UCSD-AML1 (cell line): ENCODE measurements around the gene EFCAB8.

ENCODE experiments used
- DNase-seq: peaks from one replicate; lab custom pipeline; 2025; ENCODE audit not compliant: unreplicated experiment; lab: John Stamatoyannopoulos, UW

Gene EFCAB8

DNA sequence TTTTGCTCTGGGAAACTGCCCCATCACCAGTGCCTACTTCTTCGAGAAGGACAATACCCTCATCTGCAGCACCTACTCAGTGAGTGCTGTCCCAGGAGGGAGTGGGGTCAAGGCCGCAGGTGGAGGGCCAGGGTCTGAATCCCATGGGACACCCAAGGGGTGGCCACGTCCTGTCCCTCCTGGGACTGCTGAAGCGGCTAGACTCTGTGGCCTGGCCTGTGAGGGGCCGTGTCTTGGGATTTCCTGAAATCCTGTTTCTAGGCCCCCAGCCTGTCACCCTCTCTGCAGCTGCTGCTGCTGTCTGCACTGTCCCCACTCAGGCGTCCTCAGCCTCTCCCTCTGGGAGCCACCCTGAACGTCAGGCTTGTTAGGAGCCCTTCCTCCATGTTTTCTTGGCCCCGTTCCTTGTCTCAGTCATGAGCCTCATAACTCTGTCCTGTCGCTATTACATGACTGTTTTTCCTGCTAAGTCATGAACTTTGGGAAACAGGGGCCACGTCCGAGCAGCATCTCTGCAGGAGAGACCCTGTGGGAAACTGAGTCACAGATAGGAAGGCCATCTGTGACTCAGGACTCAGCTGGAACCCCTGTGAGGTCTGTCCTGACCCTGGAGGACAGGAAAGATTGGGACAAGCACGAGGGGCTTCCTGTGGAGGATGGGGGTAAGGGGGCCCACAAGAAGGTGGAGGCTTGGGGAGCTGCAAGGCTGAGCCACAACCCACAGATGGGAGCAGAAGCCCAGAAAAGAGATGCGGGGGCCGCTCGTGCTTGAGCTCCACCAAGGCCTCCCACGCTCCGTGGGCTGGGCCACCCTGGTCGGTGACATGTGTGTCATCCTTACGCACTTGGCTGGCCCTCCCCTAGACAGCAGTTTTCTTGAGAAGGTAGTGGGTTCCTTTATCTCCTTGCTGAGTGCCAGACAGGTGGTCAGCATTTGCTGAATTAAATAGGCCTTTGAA lies 49.9 kb downstream of the EFCAB8 start:
- no peak for DNase-seq

DNA sequence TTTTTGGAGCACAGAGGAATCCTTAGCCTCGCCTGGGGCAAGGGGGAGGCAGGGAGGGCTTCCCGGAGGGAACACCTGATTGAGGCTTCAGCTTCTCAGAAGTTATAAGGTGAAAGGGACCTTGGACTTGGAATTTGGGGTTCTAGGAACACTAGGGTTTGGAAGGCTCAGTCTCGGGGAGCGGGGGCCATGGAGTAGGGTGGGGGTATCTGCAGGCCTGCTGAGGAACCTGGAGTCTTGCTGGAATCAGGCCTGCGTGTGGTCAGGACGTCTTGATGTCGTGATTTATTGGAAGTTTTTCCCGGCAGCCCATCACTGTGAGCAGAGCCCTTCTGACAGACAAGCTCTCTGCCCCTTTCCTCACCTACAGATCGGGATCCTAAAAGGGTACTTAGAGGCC lies 50.7 kb downstream of the EFCAB8 start:
- no peak for DNase-seq

DNA sequence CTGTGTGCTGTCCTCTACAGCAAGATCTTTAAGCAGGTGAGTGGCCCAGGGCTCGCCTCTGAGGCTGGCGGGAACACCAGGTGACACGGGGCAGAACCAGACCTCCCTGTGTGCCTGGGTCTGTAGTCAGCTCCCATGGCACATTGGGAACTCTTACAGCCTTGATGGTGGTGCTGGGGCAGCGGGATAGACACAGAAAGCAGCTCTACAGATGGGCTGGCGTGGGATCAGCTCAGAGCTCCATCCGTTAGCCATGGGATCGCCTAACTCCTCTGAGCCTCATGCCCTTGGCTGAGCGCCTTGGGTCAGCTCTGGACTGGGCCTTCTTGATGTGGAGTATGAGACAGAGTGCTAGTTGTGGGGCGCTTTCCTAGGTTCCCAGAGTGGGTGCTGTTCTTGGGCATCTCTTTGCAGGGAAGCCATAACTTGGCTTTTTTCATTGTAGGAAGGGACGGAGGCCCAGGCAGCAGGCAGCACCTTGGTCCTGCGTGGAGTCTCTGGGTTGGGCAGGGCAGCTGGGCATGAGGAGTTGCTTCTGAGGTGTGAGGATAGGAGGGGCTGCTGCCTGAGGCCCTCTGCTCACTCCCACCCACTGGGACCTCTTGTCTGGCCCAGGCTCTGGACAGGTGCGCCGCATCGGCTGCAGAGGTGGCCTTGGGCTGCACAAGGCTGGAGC lies 51.3 kb downstream of the EFCAB8 start:
- no peak for DNase-seq

DNA sequence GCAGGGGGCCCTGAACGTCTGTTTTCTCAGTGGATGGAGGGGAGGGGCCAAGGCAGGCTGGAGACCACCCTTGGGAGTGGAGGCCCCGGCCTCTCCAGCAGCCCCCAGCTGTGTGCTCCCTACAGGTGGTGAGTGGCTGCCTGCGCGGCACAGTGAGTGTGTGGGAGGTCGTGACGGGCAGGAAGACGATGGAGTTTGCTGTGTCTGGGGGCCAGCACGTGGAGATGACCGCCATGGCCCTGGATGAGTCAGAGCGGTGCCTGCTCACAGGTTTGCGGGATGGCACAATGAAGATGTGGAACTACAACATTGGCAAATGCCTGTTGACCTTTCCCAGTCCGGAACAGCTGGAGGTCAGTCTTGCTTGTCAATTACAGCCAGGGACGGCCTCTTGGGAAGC lies 52.6 kb downstream of the EFCAB8 start:
- DNase-seq = no peak

DNA sequence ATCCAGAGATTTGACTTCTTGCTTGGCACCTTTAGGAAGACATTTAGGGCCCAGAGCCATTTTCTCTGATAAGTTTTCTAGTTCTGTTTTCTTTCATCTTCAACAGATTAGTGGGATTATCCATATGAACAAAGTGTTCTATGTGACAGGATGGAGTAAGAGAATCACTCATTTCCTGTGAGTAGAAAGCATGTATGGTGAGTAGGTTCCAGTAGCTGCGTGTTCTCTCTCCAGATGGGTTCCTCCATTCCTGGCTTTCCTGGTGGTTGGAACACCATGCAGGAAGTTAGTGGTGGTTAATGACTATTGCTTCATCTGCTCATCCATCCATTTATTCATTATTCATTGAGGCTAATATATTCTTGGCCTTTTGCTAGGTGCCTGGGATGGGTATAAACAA lies 54.0 kb downstream of the EFCAB8 start:
- no peak for DNase-seq

DNA sequence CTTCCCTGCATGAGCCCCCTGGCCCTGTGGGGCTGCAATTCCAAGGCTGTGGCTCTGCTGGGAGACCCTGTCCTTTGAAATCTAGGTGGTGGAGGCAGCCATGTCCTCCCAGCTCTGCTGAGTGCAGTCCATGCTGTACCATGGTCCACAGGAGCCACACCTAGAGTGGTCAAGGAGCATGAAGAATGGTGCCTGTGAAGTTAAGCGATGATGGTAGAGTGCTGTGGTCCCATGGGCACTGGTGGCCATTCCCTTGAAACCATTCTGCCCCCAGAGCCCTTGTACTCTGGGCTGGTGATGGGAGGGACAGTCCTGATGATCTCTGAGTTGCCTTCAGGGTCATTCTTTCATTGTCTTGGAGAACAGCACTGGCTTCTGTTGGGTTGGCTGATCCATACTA lies 55.3 kb downstream of the EFCAB8 start:
- no peak for DNase-seq

DNA sequence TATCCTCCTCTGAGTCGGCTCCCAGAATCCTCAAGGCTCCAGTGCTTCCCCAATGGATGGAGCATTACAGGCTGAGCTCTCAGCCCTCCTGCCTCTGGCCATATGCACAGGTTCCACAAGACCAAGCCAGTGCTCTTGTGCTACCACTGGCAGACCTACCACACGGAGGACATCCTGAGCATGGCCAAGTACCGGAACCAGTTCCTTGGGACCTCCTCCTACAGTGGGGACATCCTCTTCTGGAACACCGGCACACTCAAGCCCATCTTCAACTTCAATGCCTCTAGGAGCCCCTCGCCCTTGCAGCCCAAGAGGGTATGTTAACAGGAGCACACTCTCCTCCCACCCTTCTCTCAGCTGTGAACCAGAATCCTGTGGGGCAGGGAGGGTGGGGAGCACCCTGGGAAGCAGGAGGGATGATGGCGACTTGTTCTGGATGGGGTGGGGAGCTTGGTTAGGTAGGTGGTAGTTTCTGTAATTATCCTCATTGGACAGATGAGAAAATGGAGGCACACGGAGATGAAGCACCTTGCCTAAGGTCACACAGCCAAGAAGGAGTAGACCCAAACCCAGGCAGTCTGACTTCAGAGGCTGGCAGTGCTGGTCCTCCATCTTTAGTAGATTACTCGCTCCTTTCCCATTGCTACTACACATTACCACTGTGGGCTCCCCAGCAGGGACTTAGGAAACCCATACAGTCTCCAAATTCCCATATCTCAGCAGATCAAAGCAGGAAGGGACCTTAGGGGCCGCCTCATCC lies 58.6 kb downstream of the EFCAB8 start:
- DNase-seq = no peak

DNA sequence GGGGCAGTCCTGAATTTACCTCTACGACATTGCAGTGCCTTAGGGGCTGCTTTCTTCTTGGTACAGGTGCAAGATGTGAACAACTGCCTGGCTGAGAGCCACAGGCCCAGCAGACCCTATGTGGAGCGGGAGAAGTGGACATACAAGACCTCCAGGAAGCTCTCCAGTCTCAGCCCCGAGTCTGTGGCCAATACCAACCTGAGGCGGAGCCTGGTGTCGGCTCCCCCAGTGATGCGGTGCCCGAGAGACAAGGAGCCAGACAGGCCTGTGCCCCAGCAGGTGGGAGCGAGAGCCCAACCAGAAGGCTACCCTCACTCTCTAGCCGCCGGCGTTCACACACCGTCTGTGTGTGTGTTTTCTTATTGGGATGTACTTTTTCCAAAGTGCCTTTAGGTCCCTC lies 59.6 kb downstream of the EFCAB8 start:
- no peak for DNase-seq

DNA sequence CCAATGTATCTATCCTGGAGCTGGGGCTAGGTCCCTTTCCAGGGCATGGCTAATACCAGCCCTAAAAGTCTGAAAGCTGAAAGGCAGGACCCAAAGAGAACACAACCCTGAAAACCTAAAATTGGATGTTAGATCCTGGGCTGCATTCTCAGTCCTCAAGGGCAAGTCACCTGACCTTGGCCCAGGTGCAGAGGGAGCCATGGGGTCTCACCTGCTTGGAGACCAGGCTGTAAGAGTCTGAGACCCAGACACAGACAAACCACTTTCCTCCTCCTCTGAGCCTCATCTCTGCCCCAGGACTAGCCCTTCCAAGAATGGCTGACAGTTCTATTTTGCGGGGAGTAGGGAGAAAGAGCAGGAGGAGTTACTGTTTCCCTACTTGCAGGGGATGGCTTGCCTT lies 60.0 kb downstream of the EFCAB8 start:
- no peak for DNase-seq

DNA sequence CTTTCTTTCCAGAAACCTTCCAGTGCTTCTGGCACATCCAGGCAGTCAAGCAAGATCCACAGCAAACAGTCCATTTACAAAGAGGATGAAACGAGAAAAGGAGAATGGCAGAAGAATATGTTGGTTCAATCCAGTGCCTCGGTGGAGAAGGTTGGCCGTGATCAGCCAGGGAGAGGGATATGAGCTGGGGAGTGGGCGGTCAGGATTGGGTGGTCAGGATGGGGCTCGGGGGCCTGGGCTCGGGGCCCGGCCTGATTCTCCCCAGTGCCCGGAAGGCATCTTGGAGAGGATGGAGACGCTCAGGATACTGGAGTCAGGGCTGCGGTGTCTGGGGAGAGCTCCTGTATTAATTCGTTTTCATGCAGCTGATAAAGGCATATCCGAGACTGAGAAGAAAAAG lies 61.3 kb downstream of the EFCAB8 start:
- DNase-seq = no peak

DNA sequence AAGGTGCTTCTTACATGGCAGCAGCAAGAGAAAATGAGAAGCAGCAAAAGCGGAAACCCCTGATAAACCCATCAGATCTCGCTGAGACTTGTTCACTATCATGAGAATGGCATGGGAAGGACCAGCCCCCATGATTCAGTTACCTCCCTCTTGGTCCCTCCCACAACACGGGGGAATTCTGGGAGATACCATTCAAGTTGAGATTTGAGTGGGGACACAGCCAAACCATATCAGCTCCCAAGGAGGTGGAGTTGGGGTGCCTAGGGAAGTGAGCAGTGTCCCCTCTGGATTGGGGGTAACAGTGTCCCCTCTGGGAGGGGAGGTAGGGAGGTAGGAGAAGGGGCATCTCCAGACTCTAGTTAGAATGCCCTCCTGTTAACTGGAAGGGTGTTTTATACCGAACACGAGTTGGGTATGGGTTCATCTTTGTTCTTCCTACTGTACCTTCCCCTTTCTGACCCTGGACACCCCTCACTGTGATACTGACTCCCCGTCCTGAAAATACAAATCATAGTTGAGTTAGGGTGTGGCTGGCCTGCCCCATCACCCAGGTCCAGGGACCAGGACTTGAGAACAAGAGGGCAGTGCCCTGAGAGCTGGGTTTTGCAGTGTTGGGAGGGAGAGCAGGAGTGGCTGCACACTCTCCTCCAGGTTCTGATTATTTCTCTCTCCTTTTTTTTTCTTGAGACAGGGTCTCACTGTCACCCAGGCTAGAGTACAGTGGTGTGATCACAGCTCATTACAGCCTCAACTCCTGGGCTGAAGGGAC lies 62.0 kb downstream of the EFCAB8 start:
- DNase-seq = no peak

DNA sequence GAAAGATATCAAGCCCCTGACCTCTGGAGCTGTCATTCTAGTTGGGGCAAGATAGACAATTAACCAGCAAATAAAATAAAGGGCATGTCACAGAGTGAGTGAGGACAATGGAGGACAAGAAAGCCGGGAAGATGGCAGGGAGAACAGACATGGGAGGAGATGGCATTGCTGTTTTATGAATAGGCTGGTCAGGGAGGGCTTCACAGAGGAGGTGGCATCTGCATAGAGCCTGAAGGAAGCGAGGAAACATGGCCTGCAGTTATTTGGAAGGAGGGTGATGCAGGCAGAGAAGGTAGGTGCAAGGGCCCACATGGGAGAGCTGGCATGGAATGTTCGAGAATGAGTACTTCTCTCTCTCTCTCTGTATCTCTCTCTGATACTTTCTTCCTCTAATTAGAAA lies 63.7 kb downstream of the EFCAB8 start:
- DNase-seq = no peak

DNA sequence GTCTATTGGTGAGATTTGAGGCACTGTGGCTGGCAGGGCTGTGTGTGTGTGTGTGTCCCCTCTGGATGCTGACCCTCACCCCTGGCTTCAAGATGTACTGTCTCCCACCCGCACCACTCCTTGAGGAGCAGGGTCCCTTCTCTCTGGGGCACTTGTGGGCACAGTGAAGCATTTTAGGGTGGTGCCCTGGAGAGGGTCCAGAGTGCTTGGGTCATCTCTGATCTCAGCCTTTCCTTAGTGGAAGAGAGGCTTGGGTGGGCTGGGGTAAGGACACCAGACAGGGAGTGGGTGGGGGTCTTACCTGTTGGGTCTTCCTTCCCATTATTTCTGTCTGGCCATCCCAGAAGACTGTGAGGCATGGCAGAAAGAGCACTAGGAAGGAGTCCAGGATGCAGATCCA lies 66.1 kb downstream of the EFCAB8 start:
- no peak for DNase-seq

DNA sequence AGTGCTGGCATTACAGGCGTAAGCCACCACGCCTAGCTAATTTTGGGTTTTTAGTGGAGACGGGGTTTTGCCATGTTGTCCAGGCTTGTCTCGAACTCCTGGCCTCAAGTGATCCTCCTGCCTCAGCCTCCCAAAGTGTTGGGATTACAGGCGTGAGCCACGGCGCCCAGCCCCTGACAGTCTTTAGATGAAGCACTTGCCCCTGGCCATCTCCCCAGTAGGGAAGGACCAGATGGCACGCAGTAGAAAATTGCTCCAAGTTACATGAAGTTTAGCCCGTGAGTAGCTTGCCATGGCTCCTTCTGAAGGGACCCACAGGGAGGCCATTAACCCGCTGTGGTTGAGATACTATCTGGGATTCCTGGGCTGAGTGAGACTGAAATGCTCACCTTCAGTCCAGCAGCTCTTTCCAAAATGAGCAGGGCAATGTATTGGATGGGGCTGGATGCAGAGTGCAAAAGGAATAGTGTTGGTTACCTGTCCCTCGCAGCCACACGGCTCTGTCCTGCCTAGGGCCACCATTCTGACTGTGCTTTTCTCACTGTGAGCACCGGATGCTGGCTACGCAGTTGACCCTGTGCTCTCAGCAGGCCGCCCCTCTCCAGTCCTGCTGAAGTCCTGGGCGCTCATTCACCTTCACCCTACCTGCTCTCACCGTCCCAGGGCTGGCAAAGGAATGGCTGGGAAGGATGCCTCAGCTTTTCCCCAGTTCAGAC lies 66.9 kb downstream of the EFCAB8 start:
- no peak for DNase-seq

DNA sequence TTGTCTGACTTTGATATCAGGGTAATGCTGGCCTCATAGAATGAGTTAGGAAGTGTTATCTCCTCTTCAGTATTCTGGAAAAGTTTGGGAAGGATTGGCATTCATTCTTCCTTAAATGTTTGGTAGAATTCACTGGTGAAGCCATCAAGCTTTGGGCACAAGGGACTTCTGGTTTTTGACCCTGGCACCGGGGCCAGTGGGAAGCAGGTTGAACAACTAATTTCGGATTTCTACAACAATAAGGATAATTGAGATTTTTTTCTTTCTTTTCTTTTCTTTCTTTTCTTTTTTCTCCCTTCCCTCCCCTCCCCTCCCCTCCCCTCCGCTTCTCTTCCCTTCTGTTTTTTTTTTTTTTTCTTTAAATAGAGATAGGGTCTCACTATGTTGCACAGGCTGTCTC lies 70.4 kb downstream of the EFCAB8 start:
- no peak for DNase-seq

DNA sequence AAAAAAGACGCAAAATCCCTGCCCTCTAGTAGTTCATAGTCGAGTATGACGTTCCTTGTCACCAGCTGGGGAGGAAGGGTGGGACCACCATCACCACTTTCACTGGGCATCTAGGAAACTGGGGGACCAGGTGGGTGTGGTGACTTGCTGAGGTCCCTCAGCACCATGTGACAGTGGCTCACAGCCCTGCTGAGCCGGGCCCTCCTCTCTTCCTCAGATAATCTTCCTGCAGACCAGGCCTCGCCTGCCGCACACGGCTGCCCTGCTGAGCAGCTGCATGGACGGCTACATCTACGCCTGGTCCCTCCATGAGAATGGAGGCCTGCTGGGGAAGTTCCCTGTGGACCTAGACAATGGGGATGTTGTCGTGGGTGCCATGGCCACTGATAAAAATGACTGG lies 71.5 kb downstream of the EFCAB8 start:
- no peak for DNase-seq

DNA sequence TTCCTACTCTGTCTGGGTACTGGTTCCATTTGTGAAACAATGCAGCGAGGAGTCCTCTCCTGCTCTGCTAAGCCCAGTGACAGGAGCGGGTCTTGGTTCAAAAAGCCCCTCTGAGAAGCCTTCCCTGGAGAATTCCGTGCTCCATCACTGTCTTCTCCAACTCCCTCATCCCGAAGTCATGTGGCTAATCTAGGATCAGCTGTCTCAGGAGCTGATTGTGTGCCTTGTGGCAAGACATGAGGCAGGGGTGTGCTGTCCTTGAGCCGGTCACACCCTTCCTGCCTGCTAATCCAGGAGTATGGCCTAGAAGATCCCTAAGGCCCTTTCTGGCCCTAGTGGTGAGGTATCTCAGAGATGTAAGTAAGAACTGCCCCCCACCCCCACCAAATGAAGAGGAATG lies 72.0 kb downstream of the EFCAB8 start:
- no peak for DNase-seq

DNA sequence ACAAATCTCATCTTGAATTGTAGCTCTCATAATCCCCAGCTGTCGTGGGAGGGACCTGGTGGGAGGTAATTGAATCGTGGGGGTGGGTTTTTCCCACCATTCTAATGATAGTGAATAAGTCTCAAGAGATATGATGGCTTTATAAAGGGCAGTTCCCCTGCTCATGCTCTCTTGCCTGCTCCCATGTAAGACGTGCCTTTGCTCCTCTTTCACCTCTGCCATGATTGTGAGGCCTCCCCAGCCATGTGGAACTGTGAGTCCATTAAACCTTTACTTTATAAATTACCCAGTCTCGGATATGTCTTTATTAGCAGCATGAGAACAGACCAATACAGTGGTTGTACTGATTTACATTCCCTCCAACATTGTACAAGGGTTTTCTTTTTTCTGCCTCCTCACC lies 75.9 kb downstream of the EFCAB8 start:
- DNase-seq = no peak

DNA sequence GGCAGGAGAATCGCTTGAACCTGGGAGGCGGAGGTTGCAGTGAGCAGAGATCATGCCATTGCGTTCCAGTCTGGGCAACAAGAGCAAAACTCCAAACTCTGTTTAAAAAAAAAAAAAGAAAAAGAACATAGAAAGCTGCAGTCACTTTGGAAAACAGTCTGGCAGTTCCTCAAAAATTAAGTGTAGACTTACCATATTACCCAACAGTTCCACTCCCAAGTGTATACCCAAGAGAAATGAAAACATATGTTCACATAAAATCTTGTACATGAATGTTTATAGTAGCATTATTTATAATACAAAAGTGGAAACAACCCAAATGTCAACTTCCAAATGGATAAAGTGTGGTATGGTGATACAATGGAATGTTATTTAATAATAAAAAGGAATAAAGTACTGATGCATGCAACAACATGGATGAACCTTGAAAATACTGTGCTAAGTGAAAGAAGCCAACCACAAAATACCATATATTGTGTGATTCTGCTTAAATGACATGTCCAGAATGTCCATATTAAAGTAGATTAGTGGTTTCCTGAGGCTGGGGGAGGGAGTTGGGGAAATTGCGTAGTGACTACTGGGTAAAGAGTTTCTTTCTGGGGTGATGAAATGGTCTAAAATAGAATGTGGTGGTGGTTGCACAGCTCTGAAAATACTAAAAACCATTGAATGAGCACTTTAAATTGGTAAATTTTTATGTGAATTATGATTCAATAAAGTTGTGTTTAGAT lies 82.6 kb downstream of the EFCAB8 start:
- no peak for DNase-seq
